ENCODE data around the gene SLC7A10. TPM values are rescaled to one million over a fixed set of nuclear protein-coding genes. Genes with fewer than 3 reads are reported as not detected.

Gene SLC7A10
- polyA plus RNA-seq, 1 of the 3 experiments (the other 2 are of a cell fraction) = 0.02 TPM

DNA sequence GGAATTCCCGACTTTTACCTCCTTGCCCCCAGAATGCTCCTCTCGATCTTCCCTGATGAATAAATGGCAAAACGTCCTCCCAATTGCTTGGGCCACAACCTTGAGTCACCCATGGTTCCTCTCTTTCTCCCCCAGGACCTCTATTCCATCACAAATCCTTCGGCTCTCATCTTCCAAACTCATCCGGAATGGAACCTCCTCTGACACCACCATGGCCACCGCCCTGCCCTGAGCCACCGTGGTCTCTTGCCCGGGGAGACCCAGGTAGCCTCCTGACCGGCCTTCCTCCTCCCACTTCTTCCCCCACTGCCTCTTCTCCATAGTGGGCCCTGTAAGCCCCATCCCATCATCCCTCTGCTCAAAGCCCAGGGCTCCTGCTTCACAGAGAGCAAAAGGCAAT is 4.9 kb downstream of the SLC7A10 start (continued):
- TF ChIP-seq FOSL2 (IDR thresholded peaks at IDR 0.05; ENCODE audit: borderline replicate concordance, low read depth) (no peak), NFIC (IDR thresholded peaks at IDR 0.05; ENCODE audit: borderline replicate concordance) (no peak), ELF1 (IDR thresholded peaks at IDR 0.05) (no peak), NRF1 (IDR thresholded peaks at IDR 0.05; ENCODE audit: low read depth, low read length) (no peak), FOXJ3 (CRISPR knock-in tag; IDR thresholded peaks at IDR 0.05) (no peak)

DNA sequence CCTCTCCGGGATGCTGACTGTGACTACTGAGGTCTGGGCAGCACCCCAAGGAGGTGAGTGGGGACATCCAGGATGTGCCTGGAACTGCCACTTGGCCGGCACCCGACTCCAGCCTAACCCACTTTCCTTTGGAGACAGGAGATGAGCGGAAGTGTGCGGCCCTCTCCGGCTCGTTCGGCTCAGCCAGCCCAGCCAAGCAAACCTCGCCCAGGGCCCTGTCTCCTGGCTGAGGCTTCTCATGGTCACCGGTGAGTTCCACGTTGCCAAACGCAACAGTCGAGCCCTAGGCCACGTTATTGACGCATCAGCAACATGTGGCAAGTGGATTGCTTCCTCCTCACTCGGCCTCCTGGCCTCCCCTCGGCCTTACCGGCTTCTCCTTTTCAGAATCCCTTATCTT is 5.5 kb downstream of the SLC7A10 start:
- H4K20me1 ChIP-seq (ENCODE audit: insufficient read depth) = no peaks in the 10 kb centered on the region
- ChIA-PET POLR2A (no interaction called here), CTCF (no interaction called here)
- H2AFZ ChIP-seq (ENCODE audit: low read depth) = no peak overlapping the region
- H3K79me2 ChIP-seq (ENCODE audit: insufficient read depth) = no peaks in the 10 kb centered on the region
- TF ChIP-seq RCOR1 (IDR thresholded peaks at IDR 0.05; ENCODE audit: low read length) (no peak), RXRA (IDR thresholded peaks at IDR 0.05; ENCODE audit: borderline replicate concordance, low read depth) (no peak), SIN3A (IDR thresholded peaks at IDR 0.05; ENCODE audit: borderline replicate concordance, low read depth, low read length) (no peak), YY1 (IDR thresholded peaks at IDR 0.05; ENCODE audit: low read depth) (no peak), RFX5 (IDR thresholded peaks at IDR 0.05; ENCODE audit: low read length) (no peak), NFIC (IDR thresholded peaks at IDR 0.05; ENCODE audit: borderline replicate concordance) (no peak), POLR2AphosphoS5 (IDR thresholded peaks at IDR 0.05; ENCODE audit: low read depth, low read length) (no peak), MEF2A (IDR thresholded peaks at IDR 0.05; ENCODE audit: borderline replicate concordance, low read depth) (no peak), JUND (IDR thresholded peaks at IDR 0.05) (no peak), TEAD4 (IDR thresholded peaks at IDR 0.05; ENCODE audit: borderline replicate concordance, insufficient read depth) (no peak), RAD21 (IDR thresholded peaks at IDR 0.05; ENCODE audit: low read length) (no peak)
- TF ChIP-seq, protein P1, sequence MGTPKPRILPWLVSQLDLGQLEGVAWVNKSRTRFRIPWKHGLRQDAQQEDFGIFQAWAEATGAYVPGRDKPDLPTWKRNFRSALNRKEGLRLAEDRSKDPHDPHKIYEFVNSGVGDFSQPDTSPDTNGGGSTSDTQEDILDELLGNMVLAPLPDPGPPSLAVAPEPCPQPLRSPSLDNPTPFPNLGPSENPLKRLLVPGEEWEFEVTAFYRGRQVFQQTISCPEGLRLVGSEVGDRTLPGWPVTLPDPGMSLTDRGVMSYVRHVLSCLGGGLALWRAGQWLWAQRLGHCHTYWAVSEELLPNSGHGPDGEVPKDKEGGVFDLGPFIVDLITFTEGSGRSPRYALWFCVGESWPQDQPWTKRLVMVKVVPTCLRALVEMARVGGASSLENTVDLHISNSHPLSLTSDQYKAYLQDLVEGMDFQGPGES (IDR thresholded peaks at IDR 0.05; ENCODE audit: low read depth, low read length) = no peak
- TF ChIP-seq, protein P2, sequence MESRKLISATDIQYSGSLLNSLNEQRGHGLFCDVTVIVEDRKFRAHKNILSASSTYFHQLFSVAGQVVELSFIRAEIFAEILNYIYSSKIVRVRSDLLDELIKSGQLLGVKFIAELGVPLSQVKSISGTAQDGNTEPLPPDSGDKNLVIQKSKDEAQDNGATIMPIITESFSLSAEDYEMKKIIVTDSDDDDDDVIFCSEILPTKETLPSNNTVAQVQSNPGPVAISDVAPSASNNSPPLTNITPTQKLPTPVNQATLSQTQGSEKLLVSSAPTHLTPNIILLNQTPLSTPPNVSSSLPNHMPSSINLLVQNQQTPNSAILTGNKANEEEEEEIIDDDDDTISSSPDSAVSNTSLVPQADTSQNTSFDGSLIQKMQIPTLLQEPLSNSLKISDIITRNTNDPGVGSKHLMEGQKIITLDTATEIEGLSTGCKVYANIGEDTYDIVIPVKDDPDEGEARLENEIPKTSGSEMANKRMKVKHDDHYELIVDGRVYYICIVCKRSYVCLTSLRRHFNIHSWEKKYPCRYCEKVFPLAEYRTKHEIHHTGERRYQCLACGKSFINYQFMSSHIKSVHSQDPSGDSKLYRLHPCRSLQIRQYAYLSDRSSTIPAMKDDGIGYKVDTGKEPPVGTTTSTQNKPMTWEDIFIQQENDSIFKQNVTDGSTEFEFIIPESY (IDR thresholded peaks at IDR 0.05; ENCODE audit: borderline replicate concordance, low read depth) = no peak
- TF ChIP-seq, protein P3, sequence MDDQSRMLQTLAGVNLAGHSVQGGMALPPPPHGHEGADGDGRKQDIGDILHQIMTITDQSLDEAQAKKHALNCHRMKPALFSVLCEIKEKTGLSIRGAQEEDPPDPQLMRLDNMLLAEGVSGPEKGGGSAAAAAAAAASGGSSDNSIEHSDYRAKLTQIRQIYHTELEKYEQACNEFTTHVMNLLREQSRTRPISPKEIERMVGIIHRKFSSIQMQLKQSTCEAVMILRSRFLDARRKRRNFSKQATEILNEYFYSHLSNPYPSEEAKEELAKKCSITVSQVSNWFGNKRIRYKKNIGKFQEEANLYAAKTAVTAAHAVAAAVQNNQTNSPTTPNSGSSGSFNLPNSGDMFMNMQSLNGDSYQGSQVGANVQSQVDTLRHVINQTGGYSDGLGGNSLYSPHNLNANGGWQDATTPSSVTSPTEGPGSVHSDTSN (IDR thresholded peaks at IDR 0.05) = no peak
- TF ChIP-seq, protein P4, sequence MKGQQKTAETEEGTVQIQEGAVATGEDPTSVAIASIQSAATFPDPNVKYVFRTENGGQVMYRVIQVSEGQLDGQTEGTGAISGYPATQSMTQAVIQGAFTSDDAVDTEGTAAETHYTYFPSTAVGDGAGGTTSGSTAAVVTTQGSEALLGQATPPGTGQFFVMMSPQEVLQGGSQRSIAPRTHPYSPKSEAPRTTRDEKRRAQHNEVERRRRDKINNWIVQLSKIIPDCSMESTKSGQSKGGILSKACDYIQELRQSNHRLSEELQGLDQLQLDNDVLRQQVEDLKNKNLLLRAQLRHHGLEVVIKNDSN (IDR thresholded peaks at IDR 0.05; ENCODE audit: borderline replicate concordance, low read depth) = no peak
- TF ChIP-seq, protein P5, sequence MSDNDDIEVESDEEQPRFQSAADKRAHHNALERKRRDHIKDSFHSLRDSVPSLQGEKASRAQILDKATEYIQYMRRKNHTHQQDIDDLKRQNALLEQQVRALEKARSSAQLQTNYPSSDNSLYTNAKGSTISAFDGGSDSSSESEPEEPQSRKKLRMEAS (IDR thresholded peaks at IDR 0.05; ENCODE audit: low read depth) = no peak
- DNase-seq = no peak
- no peaks in the 10 kb centered on the region for H3K36me3 ChIP-seq (replicated peaks in 1 of 2; ENCODE audit: control insufficient read depth in 1 of 2, insufficient read depth in 2 of 2, low read length in 1 of 2)
- H3K27ac ChIP-seq (ENCODE audit: low read depth in 2 of 2, low read length in 1 of 2) = no peak overlapping the region
- H3K4me3 ChIP-seq (ENCODE audit: low read depth in 2 of 2, low read length in 1 of 2) = no peak overlapping the region
- WGBS (ENCODE audit: low lambda C conversion rate) = 72% methylated on average over 16 of the region's 18 CpGs
- H3K27me3 ChIP-seq (ENCODE audit: insufficient read depth) = peaks cover 17% of the 10 kb centered on the region
- H3K9me3 ChIP-seq = no peaks in the 10 kb centered on the region
- H3K9me2 ChIP-seq = no peaks in the 10 kb centered on the region
- H3K4me1 ChIP-seq (ENCODE audit: control insufficient read depth in 1 of 2, insufficient read depth in 2 of 2, low read depth in 1 of 2, low read length in 1 of 2) = no peaks in the 10 kb centered on the region
- no peak overlapping the region for H3K9ac ChIP-seq
- H3K4me2 ChIP-seq = no peak overlapping the region
- H3F3A ChIP-seq (replicated peaks; ENCODE audit: insufficient read depth) = no peaks in the 10 kb centered on the region

All from SK-N-SH (cell line).